K562 (cell line): ENCODE data around the gene MYL12A. TPM values are rescaled to one million over a fixed set of nuclear protein-coding genes. Genes with fewer than 3 reads are reported as not detected.
A peak's percentile ranks its signal among the peaks of the same experiment; 100 is the strongest.

ENCODE experiments used
- BDP1 ChIP-seq: IDR thresholded peaks from 3 replicates; pipeline ENCODE4 v1.6.1; 2011; ENCODE audit not compliant: insufficient read length, insufficient read depth
- DACH1 ChIP-seq: fragments of 450-650 bp; IDR thresholded peaks from 2 replicates; pipeline ENCODE4 v1.6.1; 2018; ENCODE audit not compliant: partially characterized antibody
- E2F6 ChIP-seq, 2 experiments: IDR thresholded peaks; 2 replicates each; pipeline ENCODE4 v1.6.1; 2011; ENCODE audit warnings: borderline replicate concordance in 1 of 2, control low read depth in 1 of 2, low read depth in 1 of 2, low read length in 1 of 2, mild to moderate bottlenecking in 1 of 2, mixed read lengths in 1 of 2, moderate library complexity in 1 of 2; ENCODE audit not compliant: insufficient read depth in 1 of 2, insufficient read length in 1 of 2, poor library complexity in 1 of 2, severe bottlenecking in 1 of 2; ENCODE audit errors: extremely low read depth in 1 of 2
- FOXP4 ChIP-seq: sonication (generic); formaldehyde crosslinking; IDR thresholded peaks from 2 replicates; pipeline ENCODE4 v1.8.0; 2022; ENCODE audit warnings: mild to moderate bottlenecking, missing genetic modification reagents, borderline replicate concordance
- GABPB1 ChIP-seq: sonication (generic); formaldehyde crosslinking; IDR thresholded peaks from 2 replicates; pipeline ENCODE4 v1.8.0; 2022; ENCODE audit warnings: mild to moderate bottlenecking, missing genetic modification reagents
- KLF6 ChIP-seq: fragments of 250-450 bp; sonication (Bioruptor Pico); IDR thresholded peaks from 2 replicates; pipeline ENCODE4 v1.4.0; 2020; ENCODE audit warnings: mild to moderate bottlenecking, moderate library complexity, borderline replicate concordance
- NFE2 ChIP-seq: IDR thresholded peaks from 2 replicates; pipeline ENCODE4 v1.6.1; 2014; ENCODE audit warnings: antibody characterized with exemption, low read depth
- NFRKB ChIP-seq: fragments of 450-650 bp; IDR thresholded peaks from 2 replicates; pipeline ENCODE4 v1.6.1; 2016; ENCODE audit warnings: low read depth
- NR2C2 ChIP-seq, 2 experiments: fragments of 200-800 bp in 1 of 2; sonication (Bioruptor generic) in 1 of 2; sonication (generic) in 1 of 2; formaldehyde crosslinking in 1 of 2; IDR thresholded peaks; 2 replicates each; pipeline versions ENCODE4 v1.6.1 to v1.8.0; 2016 to 2022; ENCODE audit warnings: mild to moderate bottlenecking in 1 of 2, missing compliant biosample characterization in 1 of 2, missing genetic modification characterization in 1 of 2, missing genetic modification reagents in 1 of 2
- PCBP1 ChIP-seq: fragments of 200-400 bp; formaldehyde crosslinking; IDR thresholded peaks from 2 replicates; pipeline ENCODE4 v1.6.1; 2018; ENCODE audit warnings: mild to moderate bottlenecking, low read depth, low read length; ENCODE audit not compliant: poor library complexity, severe bottlenecking
- SIRT6 ChIP-seq: IDR thresholded peaks from one replicate; pipeline ENCODE4 v1.6.1; 2012; ENCODE audit warnings: low read depth, mild to moderate bottlenecking, control low read depth, inconsistent platforms, low read length, moderate library complexity
- TCF3 ChIP-seq: sonication (generic); formaldehyde crosslinking; IDR thresholded peaks from 2 replicates; pipeline ENCODE4 v1.4.0; 2020; ENCODE audit warnings: mild to moderate bottlenecking, missing genetic modification reagents
- TSC22D4 ChIP-seq: fragments of 450-650 bp; IDR thresholded peaks from 2 replicates; pipeline ENCODE4 v1.6.1; 2016; ENCODE audit warnings: missing genetic modification characterization, missing biosample characterization, control low read depth
- ZNF24 ChIP-seq: fragments of 450-650 bp; IDR thresholded peaks from 2 replicates; pipeline ENCODE4 v1.6.1; 2016
- ZNF324 ChIP-seq: fragments of 250-450 bp; sonication (Bioruptor Pico); IDR thresholded peaks from 2 replicates; pipeline ENCODE4 v1.4.0; 2020; ENCODE audit warnings: mild to moderate bottlenecking
- ZNF507 ChIP-seq: conservative IDR thresholded peaks from 2 replicates; pipeline ENCODE4 v1.6.1; 2017; ENCODE audit warnings: missing genetic modification characterization, missing compliant biosample characterization
- ZNF583 ChIP-seq: fragments of 250-450 bp; sonication (Bioruptor Pico); IDR thresholded peaks from 2 replicates; pipeline ENCODE4 v1.4.0; 2020
- polyA plus RNA-seq, 8 experiments: library from polyadenylated mRNA; depleted of rRNA in 4 of 8; stranded (reverse) in 5 of 8; unstranded in 3 of 8; fragments of >200 nt; fragmentation: Nextera tagmentation in 2 of 8; fragmentation: Illumina TruSeq in 1 of 8; extraction: Ambion mirVana in 2 of 8; extraction: Trizol in 1 of 8; gene quantifications; 2 replicates each; pipeline versions ENCODE4 v1.2.1 to v1.2.3, GENCODE V29; 2011 to 2014; ENCODE audit warnings: inconsistent platforms in 1 of 8, missing spikeins in 1 of 8
- total RNA-seq, 7 experiments: library from RNA; depleted of rRNA in 6 of 7; stranded (reverse); fragments of >200 nt in 6 of 7; fragmentation: Illumina TruSeq in 2 of 7; extraction: Trizol in 2 of 7; gene quantifications; 2 replicates each; pipeline versions ENCODE4 v1.2.1 to v1.2.3, GENCODE V29; 2011 to 2021; ENCODE audit warnings: low replicate concordance in 1 of 7
- TF ChIP-seq, protein P1 (sequence below): sonication (generic); formaldehyde crosslinking; IDR thresholded peaks from 2 replicates; pipeline ENCODE4 v1.8.0; 2022; ENCODE audit warnings: mild to moderate bottlenecking, missing genetic modification reagents
- TF ChIP-seq, protein P2 (sequence below): sonication (generic); formaldehyde crosslinking; IDR thresholded peaks from 2 replicates; pipeline ENCODE4 v1.8.0; 2022; ENCODE audit warnings: mild to moderate bottlenecking, missing genetic modification reagents
- TF ChIP-seq, protein P3 (sequence below), 2 experiments: fragments of 450-650 bp; conservative IDR thresholded peaks; 2 replicates each; pipeline ENCODE4 v1.6.1; 2017; ENCODE audit warnings: mild to moderate bottlenecking in 2 of 2, moderate library complexity in 2 of 2
- TF ChIP-seq, protein P4 (sequence below): sonication (generic); formaldehyde crosslinking; IDR thresholded peaks from 2 replicates; pipeline ENCODE4 v1.8.1; 2022; ENCODE audit warnings: missing genetic modification reagents

The MYL12A gene
- total and polyA plus RNA-seq, 9 of the 15 experiments (the other 6 are each of a cell fraction or from before 2014, with no cell fraction given) = 308 to 1,031 (median 559) TPM

GRCh38 chr18:3305354-3305762, 57.8 kb downstream of the MYL12A start (continued):
- TF ChIP-seq, protein P1, sequence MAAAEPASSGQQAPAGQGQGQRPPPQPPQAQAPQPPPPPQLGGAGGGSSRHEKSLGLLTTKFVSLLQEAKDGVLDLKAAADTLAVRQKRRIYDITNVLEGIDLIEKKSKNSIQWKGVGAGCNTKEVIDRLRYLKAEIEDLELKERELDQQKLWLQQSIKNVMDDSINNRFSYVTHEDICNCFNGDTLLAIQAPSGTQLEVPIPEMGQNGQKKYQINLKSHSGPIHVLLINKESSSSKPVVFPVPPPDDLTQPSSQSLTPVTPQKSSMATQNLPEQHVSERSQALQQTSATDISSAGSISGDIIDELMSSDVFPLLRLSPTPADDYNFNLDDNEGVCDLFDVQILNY = no peak
- TF ChIP-seq NFE2 (no peak), ZNF583 (no peak), NR2C2 (CRISPR knock-in tag; IDR thresholded peaks at IDR 0.05) (no peak), NR2C2 (tag; IDR thresholded peaks at IDR 0.05) (peak; percentile 59; the same call in 1 of the 2 replicates), GABPB1 (CRISPR knock-in tag) (peak; percentile 27; the same call in 1 of the 2 replicates), FOXP4 (CRISPR knock-in tag) (0 out of 2 replicates have a peak, but pooled peaks have one; percentile 71), NFRKB (no peak), TSC22D4 (tag) (no peak), DACH1 (no peak), PCBP1 (no peak), BDP1 (no peak), E2F6 (IDR thresholded peaks at IDR 0.05; ENCODE audit: borderline replicate concordance in 1 of 2, extremely low read depth in 1 of 2, insufficient read depth in 1 of 2, insufficient read length in 1 of 2, low read depth in 1 of 2, low read length in 1 of 2, poor library complexity in 1 of 2, severe bottlenecking in 1 of 2) (peak in 1 of 2 experiments; percentile 35), TCF3 (CRISPR knock-in tag) (no peak), ZNF507 (no peak), SIRT6 (no peak), ZNF324 (CRISPR knock-in tag) (no peak), KLF6 (no peak), ZNF24 (peak; percentile 68; the same call in 1 of the 2 replicates)
- TF ChIP-seq, protein P2, sequence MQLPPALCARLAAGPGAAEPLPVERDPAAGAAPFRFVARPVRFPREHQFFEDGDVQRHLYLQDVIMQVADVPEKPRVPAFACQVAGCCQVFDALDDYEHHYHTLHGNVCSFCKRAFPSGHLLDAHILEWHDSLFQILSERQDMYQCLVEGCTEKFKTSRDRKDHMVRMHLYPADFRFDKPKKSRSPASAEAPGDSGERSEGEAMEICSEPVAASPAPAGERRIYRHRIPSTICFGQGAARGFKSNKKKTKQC (CRISPR knock-in tag) = no peak
- TF ChIP-seq, protein P3, sequence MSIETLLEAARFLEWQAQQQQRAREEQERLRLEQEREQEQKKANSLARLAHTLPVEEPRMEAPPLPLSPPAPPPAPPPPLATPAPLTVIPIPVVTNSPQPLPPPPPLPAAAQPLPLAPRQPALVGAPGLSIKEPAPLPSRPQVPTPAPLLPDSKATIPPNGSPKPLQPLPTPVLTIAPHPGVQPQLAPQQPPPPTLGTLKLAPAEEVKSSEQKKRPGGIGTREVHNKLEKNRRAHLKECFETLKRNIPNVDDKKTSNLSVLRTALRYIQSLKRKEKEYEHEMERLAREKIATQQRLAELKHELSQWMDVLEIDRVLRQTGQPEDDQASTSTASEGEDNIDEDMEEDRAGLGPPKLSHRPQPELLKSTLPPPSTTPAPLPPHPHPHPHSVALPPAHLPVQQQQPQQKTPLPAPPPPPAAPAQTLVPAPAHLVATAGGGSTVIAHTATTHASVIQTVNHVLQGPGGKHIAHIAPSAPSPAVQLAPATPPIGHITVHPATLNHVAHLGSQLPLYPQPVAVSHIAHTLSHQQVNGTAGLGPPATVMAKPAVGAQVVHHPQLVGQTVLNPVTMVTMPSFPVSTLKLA (conservative IDR thresholded peaks at IDR 0.05) = peak in 1 of 2 experiments; percentile 52; a peak in 1 of 4 replicates
- TF ChIP-seq, protein P4, sequence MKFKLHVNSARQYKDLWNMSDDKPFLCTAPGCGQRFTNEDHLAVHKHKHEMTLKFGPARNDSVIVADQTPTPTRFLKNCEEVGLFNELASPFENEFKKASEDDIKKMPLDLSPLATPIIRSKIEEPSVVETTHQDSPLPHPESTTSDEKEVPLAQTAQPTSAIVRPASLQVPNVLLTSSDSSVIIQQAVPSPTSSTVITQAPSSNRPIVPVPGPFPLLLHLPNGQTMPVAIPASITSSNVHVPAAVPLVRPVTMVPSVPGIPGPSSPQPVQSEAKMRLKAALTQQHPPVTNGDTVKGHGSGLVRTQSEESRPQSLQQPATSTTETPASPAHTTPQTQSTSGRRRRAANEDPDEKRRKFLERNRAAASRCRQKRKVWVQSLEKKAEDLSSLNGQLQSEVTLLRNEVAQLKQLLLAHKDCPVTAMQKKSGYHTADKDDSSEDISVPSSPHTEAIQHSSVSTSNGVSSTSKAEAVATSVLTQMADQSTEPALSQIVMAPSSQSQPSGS = no peak
